Cardiac fibroblast (primary cell): Measurements from ENCODE around the gene ABCA13.

Source experiments
- DNase-seq, 2 donors: peaks; one replicate each; pipeline versions ENCODE4 v3.0.0 to v3.0.0-alpha.2; 2010; ENCODE audit warnings: low read depth in 2 of 2
- H3K4me3 ChIP-seq, 2 donors: replicated peaks in 1 of 2; 1 replicate in 1 of 2; 2 replicates in 1 of 2; pipeline ENCODE4 v1.5.1; 2011; ENCODE audit warnings: low read depth in 2 of 2, low read length in 2 of 2, mild to moderate bottlenecking in 2 of 2, moderate library complexity in 1 of 2
- TF ChIP-seq, protein P1 (sequence below): IDR thresholded peaks from one replicate; pipeline ENCODE4 v1.5.1; 2011; ENCODE audit warnings: low read depth, mild to moderate bottlenecking, low read length, inconsistent platforms

Gene ABCA13

GRCh38 chr7:48643431-48644013 lies 472.3 kb downstream of the ABCA13 start:
- no peak overlapping the region for H3K4me3 ChIP-seq
- TF ChIP-seq, protein P1, sequence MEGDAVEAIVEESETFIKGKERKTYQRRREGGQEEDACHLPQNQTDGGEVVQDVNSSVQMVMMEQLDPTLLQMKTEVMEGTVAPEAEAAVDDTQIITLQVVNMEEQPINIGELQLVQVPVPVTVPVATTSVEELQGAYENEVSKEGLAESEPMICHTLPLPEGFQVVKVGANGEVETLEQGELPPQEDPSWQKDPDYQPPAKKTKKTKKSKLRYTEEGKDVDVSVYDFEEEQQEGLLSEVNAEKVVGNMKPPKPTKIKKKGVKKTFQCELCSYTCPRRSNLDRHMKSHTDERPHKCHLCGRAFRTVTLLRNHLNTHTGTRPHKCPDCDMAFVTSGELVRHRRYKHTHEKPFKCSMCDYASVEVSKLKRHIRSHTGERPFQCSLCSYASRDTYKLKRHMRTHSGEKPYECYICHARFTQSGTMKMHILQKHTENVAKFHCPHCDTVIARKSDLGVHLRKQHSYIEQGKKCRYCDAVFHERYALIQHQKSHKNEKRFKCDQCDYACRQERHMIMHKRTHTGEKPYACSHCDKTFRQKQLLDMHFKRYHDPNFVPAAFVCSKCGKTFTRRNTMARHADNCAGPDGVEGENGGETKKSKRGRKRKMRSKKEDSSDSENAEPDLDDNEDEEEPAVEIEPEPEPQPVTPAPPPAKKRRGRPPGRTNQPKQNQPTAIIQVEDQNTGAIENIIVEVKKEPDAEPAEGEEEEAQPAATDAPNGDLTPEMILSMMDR = no peak
- no peak for DNase-seq

GRCh38 chr7:48658138-48658537 lies 486.9 kb downstream of the ABCA13 start:
- TF ChIP-seq, protein P1 = no peak
- H3K4me3 ChIP-seq = no peak overlapping the region
- DNase-seq = no peak

- H3K4me3 ChIP-seq = no peak overlapping the region
- no peak for DNase-seq
- TF ChIP-seq, protein P1 = no peak
These were observed 489.1 kb downstream of the ABCA13 start for GRCh38 chr7:48660306-48660870.

GRCh38 chr7:48664241-48664640 lies 493.0 kb downstream of the ABCA13 start:
- DNase-seq = no peak
- H3K4me3 ChIP-seq = no peak overlapping the region
- TF ChIP-seq, protein P1 = no peak

GRCh38 chr7:48665353-48666135 lies 494.3 kb downstream of the ABCA13 start:
- TF ChIP-seq, protein P1 = no peak
- no peak overlapping the region for H3K4me3 ChIP-seq
- DNase-seq = no peak

DNA sequence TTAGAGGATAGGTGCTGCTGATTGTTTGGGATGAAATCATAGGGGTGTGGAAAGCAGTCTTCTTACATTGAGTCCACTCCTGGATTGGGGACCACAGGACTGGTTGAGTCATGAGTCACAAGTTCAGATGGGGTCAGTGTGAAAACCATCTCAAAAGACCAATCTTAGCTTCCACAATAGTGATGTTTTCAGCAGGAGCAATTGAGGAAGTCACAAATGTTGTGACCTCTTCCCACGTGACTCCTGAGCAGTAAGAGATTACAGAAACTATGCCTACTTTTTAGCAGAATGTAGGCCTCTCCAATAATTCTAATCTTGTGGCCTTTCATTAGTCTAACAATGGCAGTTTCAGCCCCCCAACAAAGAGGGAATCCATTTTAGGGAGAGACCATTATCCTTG lies 496.1 kb downstream of the ABCA13 start:
- H3K4me3 ChIP-seq = no peak overlapping the region
- no peak for DNase-seq
- TF ChIP-seq, protein P1 = no peak
